Measurements from ENCODE around the gene SMAGP.
A peak's percentile ranks its signal among the peaks of the same experiment; 100 is the strongest.
"Not testable (repeated sequence)": the region's sequence is repeated elsewhere in the genome, so short reads cannot be mapped to it uniquely, and the experiment has no call there.

SMAGP gene

GRCh38 chr12:51222461-51222860 lies 47.8 kb downstream of the SMAGP start:
- no peak for DNase-seq

- DNase-seq = not testable (repeated sequence)
Measured at GRCh38 chr12:51219857-51220256, 50.4 kb downstream of the SMAGP start.

- DNase-seq = peak; percentile 68
Measured at GRCh38 chr12:51219322-51219721, 50.9 kb downstream of the SMAGP start.

GRCh38 chr12:51218607-51219161 lies 51.5 kb downstream of the SMAGP start:
- DNase-seq = peak; percentile 77

- peak; percentile 91 for DNase-seq
Measured at GRCh38 chr12:51217968-51218606, 52.1 kb downstream of the SMAGP start, which contains the start of gene POU6F1. Gene POU6F1 (minus strand): TSS chr12:51218062. CDS start chr12:51206836, 11,226 bp downstream.

GRCh38 chr12:51217133-51217967 lies 52.9 kb downstream of the SMAGP start:
- DNase-seq = peak; percentile 61

- no peak for DNase-seq
Measured at GRCh38 chr12:51216642-51217041, 53.6 kb downstream of the SMAGP start.

- DNase-seq = no peak
Measured at GRCh38 chr12:51214895-51215294, 55.3 kb downstream of the SMAGP start.

GRCh38 chr12:51210690-51211395 lies 59.4 kb downstream of the SMAGP start:
- DNase-seq = no peak

- DNase-seq = no peak
Measured at GRCh38 chr12:51209259-51209658, 61.0 kb downstream of the SMAGP start.

- no peak for DNase-seq
Measured at GRCh38 chr12:51208016-51208660, 62.1 kb downstream of the SMAGP start.

- no peak for DNase-seq
Measured at GRCh38 chr12:51205350-51205749, 64.9 kb downstream of the SMAGP start.

GRCh38 chr12:51202718-51203117 lies 67.5 kb downstream of the SMAGP start:
- no peak for DNase-seq

GRCh38 chr12:51200806-51201205 lies 69.4 kb downstream of the SMAGP start:
- no peak for DNase-seq

GRCh38 chr12:51200156-51200555 lies 70.1 kb downstream of the SMAGP start:
- no peak for DNase-seq

- no peak for DNase-seq
Measured at GRCh38 chr12:51199366-51199945, 70.8 kb downstream of the SMAGP start.

- no peak for DNase-seq
Measured at GRCh38 chr12:51198568-51199365, 71.4 kb downstream of the SMAGP start.

- DNase-seq = no peak
Measured at GRCh38 chr12:51197736-51198567, 72.3 kb downstream of the SMAGP start.

- DNase-seq = no peak
Measured at GRCh38 chr12:51196547-51196946, 73.7 kb downstream of the SMAGP start.

GRCh38 chr12:51195841-51196240 lies 74.4 kb downstream of the SMAGP start:
- no peak for DNase-seq
